Tibial artery (tissue), 4 donors: Measurements from ENCODE around the gene ARHGEF11.

Experiments used
- DNase-seq, 2 donors: peaks; one replicate each; pipeline ENCODE4 v3.0.0-alpha.2; 2019
- H3K27ac ChIP-seq, 2 donors: fragments of 200-600 bp; sonication (generic) in 1 of 2; 1 replicate in 1 of 2; 2 replicates in 1 of 2; pipeline ENCODE4 v1.5.1; 2018 to 2019; ENCODE audit warnings: mild to moderate bottlenecking in 1 of 2
- H3K27me3 ChIP-seq, 2 donors: fragments of 200-600 bp; sonication (generic) in 1 of 2; one replicate each; pipeline versions ENCODE4 v1.5.1 to v1.6.0; 2016 to 2019
- H3K36me3 ChIP-seq, 3 donors: fragments of 200-600 bp; sonication (generic) in 2 of 3; one replicate each; pipeline ENCODE4 v1.5.1; 2016 to 2019; ENCODE audit warnings: mild to moderate bottlenecking in 2 of 3
- H3K4me1 ChIP-seq, 4 donors: fragments of 200-600 bp; sonication (generic) in 2 of 4; 1 replicate in 3 of 4; 2 replicates in 1 of 4; pipeline ENCODE4 v1.5.1; 2016 to 2019
- H3K4me3 ChIP-seq, 2 donors: fragments of 200-600 bp; sonication (generic) in 1 of 2; 1 replicate in 1 of 2; 2 replicates in 1 of 2; pipeline ENCODE4 v1.5.1; 2018 to 2019; ENCODE audit warnings: mild to moderate bottlenecking in 2 of 2
- H3K9me3 ChIP-seq, 3 donors: fragments of 200-600 bp; sonication (generic) in 1 of 3; one replicate each; pipeline ENCODE4 v1.5.1; 2016 to 2019
- intact Hi-C: fragments of 100-400 bp; cut with DNase I; formaldehyde crosslinking; loops from one replicate; pipeline ENCODE4 v1.15.0; 2023; ENCODE audit warnings: low total_unique reads
- TF ChIP-seq, protein P1 (sequence below), 2 experiments: fragments of 200-600 bp in 1 of 2; fragments of 450-650 bp in 1 of 2; IDR thresholded peaks; one replicate each; pipeline ENCODE4 v1.5.1; 2017 to 2019; ENCODE audit warnings: antibody characterized with exemption in 2 of 2, mild to moderate bottlenecking in 1 of 2, moderate library complexity in 1 of 2

ARHGEF11 gene

GRCh38 chr1:156931974-156932710 is 113.4 kb downstream of the ARHGEF11 start:
- H3K4me1 ChIP-seq: peaks cover 0 to 14% (median 9%) of the 10 kb centered on the region in 4 donors
- peaks cover 0 to 23% (median 6%) of the 10 kb centered on the region in 3 donors for H3K36me3 ChIP-seq
- peaks cover 0 to 22% of the 10 kb centered on the region in 2 donors for H3K27me3 ChIP-seq
- TF ChIP-seq, protein P1, sequence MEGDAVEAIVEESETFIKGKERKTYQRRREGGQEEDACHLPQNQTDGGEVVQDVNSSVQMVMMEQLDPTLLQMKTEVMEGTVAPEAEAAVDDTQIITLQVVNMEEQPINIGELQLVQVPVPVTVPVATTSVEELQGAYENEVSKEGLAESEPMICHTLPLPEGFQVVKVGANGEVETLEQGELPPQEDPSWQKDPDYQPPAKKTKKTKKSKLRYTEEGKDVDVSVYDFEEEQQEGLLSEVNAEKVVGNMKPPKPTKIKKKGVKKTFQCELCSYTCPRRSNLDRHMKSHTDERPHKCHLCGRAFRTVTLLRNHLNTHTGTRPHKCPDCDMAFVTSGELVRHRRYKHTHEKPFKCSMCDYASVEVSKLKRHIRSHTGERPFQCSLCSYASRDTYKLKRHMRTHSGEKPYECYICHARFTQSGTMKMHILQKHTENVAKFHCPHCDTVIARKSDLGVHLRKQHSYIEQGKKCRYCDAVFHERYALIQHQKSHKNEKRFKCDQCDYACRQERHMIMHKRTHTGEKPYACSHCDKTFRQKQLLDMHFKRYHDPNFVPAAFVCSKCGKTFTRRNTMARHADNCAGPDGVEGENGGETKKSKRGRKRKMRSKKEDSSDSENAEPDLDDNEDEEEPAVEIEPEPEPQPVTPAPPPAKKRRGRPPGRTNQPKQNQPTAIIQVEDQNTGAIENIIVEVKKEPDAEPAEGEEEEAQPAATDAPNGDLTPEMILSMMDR (IDR thresholded peaks at IDR 0.05): no peak
- no peaks in the 10 kb centered on the region for H3K9me3 ChIP-seq
- intact Hi-C loops: no loop called here
- no peak for DNase-seq
- H3K27ac ChIP-seq: no peak overlapping the region
- H3K4me3 ChIP-seq: peak overlapping the region in 1 of 2 donors; percentile 4

GRCh38 chr1:156931211-156931952 is 114.2 kb downstream of the ARHGEF11 start:
- no peak for DNase-seq
- no peaks in the 10 kb centered on the region for H3K9me3 ChIP-seq

DNA sequence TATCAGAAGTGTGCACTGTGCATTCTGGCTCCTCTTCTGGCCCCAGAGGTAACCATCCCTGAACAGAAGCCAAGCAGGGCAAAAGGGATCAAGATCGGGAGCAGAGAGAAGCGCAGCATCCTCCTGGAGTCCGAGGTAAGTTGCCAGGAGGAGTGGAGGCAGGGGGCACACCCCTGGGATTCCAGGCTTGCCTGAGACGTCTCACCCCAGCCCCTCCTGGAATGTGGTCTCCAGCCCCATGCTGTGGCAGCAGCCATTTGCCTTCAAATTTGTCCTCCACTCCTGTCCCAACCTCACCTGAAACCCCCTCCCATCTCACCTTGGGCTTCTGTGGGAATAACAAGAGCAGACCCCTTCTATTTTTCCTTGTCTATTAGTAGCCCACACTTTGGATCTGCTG is 115.1 kb downstream of the ARHGEF11 start:
- Histone ChIP-seq H3K36me3 (peaks cover 0 to 6% (median under 1%) of the 10 kb centered on the region in 3 donors), H3K4me3 (no peak overlapping the region), H3K27me3 (peaks cover 0 to 36% of the 10 kb centered on the region in 2 donors), H3K27ac (no peak overlapping the region), H3K9me3 (no peaks in the 10 kb centered on the region), H3K4me1 (peaks cover 0 to 14% (median 10%) of the 10 kb centered on the region in 4 donors)
- intact Hi-C loops: no loop called here
- no peak for DNase-seq
- TF ChIP-seq, protein P1 (IDR thresholded peaks at IDR 0.05): no peak

More at GRCh38 chr1:156931211-156931952, 114.2 kb downstream of the ARHGEF11 start:
- Histone ChIP-seq H3K4me1 (peaks cover 0 to 14% (median 10%) of the 10 kb centered on the region in 4 donors), H3K27me3 (peaks cover 0 to 29% of the 10 kb centered on the region in 2 donors), H3K36me3 (peaks cover 0 to 15% (median 6%) of the 10 kb centered on the region in 3 donors), H3K4me3 (peak overlapping the region in 1 of 2 donors; percentile 4), H3K27ac (no peak overlapping the region)
- TF ChIP-seq, protein P1 (IDR thresholded peaks at IDR 0.05): no peak
- intact Hi-C loops: no loop called here

- Histone ChIP-seq H3K27me3 (peaks cover 0 to 43% of the 10 kb centered on the region in 2 donors), H3K4me3 (no peak overlapping the region), H3K27ac (no peak overlapping the region), H3K36me3 (no peaks in the 10 kb centered on the region), H3K9me3 (no peaks in the 10 kb centered on the region), H3K4me1 (peaks cover 0 to 14% (median 10%) of the 10 kb centered on the region in 4 donors)
- intact Hi-C loops: no loop called here
- TF ChIP-seq, protein P1 (IDR thresholded peaks at IDR 0.05): no peak
- no peak for DNase-seq
Observed at GRCh38 chr1:156929596-156930238, 115.8 kb downstream of the ARHGEF11 start.

GRCh38 chr1:156928043-156928602 is 117.4 kb downstream of the ARHGEF11 start:
- TF ChIP-seq, protein P1 (IDR thresholded peaks at IDR 0.05): no peak
- intact Hi-C loops: no loop called here
- H3K36me3 ChIP-seq: no peaks in the 10 kb centered on the region
- H3K9me3 ChIP-seq: no peaks in the 10 kb centered on the region
- H3K4me3 ChIP-seq: no peak overlapping the region
- peaks cover 7 to 59% of the 10 kb centered on the region in 2 donors for H3K27me3 ChIP-seq
- no peak for DNase-seq
- no peak overlapping the region for H3K27ac ChIP-seq
- peaks cover 0 to 28% (median 21%) of the 10 kb centered on the region in 4 donors for H3K4me1 ChIP-seq
